HEK293 (cell line): ENCODE measurements around the gene MSRB3.

ENCODE experiments used
- AEBP2 ChIP-seq: fragments of 450-650 bp; formaldehyde crosslinking; IDR thresholded peaks from 2 replicates; pipeline ENCODE4 v1.5.1; 2016; ENCODE audit warnings: missing biosample characterization, missing genetic modification characterization, borderline replicate concordance
- CTCF ChIP-seq: fragments of 450-650 bp; formaldehyde crosslinking; IDR thresholded peaks from 2 replicates; pipeline ENCODE4 v1.5.1; 2016; ENCODE audit warnings: missing biosample characterization, missing genetic modification characterization
- SETDB1 ChIP-seq: IDR thresholded peaks from one replicate; pipeline ENCODE4 v1.6.1; 2017; ENCODE audit warnings: mild to moderate bottlenecking, low read length, moderate library complexity, mixed read lengths; ENCODE audit not compliant: insufficient read length
- ZNF121 ChIP-seq: fragments of 450-650 bp; formaldehyde crosslinking; IDR thresholded peaks from 2 replicates; pipeline ENCODE4 v1.5.1; 2016; ENCODE audit warnings: missing biosample characterization, missing genetic modification characterization
- ZNF558 ChIP-seq: fragments of 450-650 bp; formaldehyde crosslinking; IDR thresholded peaks from 2 replicates; pipeline ENCODE4 v1.5.1; 2016; ENCODE audit warnings: missing biosample characterization, missing genetic modification characterization
- ZNF658 ChIP-seq: fragments of 450-650 bp; formaldehyde crosslinking; IDR thresholded peaks from 2 replicates; pipeline ENCODE4; 2016; ENCODE audit warnings: missing biosample characterization, missing genetic modification characterization

DNA sequence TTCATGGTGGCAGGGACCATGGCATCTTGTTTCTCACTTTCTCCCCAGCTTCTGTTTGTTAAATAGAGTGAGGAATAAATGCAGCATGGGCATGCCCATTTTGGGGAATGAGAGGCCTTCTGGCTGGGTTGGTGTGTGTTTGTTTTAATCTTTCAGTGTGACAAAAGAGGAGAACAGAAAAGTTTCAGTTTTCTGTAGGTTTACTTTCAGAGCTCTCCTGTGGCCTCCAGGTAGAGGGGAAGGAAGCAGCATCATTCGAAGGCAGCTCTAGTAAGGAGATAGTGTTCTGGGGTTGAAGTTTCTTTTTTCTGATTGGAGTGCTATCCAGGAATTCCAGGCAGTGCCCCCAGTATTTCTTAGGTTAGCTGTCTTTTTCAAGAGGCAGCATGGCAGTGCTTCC, 15.3 kb downstream of the MSRB3 start:
- TF ChIP-seq CTCF (no peak), ZNF121 (tag by site-specific recombination) (no peak), ZNF658 (no peak), ZNF558 (tag by site-specific recombination) (no peak), AEBP2 (tag by site-specific recombination) (no peak), SETDB1 (no peak)
